GM10248 (cell line): ENCODE data around the gene ZBTB12.

Source experiments
- CTCF ChIA-PET: fragments of 300-600 bp; sonication (Branson Sonifier 250); formaldehyde crosslinking; extraction: SDS; loops from one replicate; lab custom pipeline; 2021; ENCODE audit warnings: antibody characterized with exemption; lab: Yijun Ruan, JAX
- POLR2A ChIA-PET: fragments of 350-650 bp; sonication (Branson Sonifier 250); formaldehyde crosslinking; extraction: SDS; loops from one replicate; lab custom pipeline; 2020; ENCODE audit warnings: antibody characterized with exemption; lab: Yijun Ruan, JAX
- DNase-seq: peaks from one replicate; pipeline ENCODE4 v3.0.0; 2012; ENCODE audit errors: extremely low spot score
- TF ChIP-seq, protein P1 (sequence below): IDR thresholded peaks from 2 replicates; pipeline ENCODE4 v1.5.1; 2012; ENCODE audit warnings: mild to moderate bottlenecking, low read depth; ENCODE audit errors: extremely low read depth, missing control alignments, control extremely low read depth

ZBTB12 gene

DNA sequence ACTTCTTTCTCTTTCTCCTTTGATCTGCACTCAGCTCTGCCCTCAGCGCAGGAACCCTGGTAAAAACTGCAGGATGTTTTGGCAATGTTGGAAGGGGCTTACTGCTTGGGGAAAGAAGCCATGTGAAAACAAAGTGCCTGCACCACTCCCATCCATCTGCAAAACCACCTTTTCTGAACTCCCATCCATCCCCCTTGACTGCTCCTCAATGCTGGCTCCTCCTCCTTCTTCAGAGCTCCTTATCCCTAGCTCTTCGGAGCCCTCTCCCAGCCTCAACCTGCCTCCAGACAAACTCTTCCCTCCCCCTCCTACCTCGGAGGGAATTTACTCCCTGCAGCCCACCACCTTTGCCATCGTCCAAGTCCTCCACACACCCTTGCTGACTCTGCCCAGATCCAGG lies 4.2 kb upstream of the ZBTB12 start:
- ChIA-PET CTCF (interaction anchor here (0.9 to 1.1 kb wide), 2 partner anchors 10 to 12 kb away, joined by 3 to 4 read pairs; no protein-coding TSS in a partner anchor), POLR2A (no interaction called here)
- DNase-seq = no peak
- TF ChIP-seq, protein P1, sequence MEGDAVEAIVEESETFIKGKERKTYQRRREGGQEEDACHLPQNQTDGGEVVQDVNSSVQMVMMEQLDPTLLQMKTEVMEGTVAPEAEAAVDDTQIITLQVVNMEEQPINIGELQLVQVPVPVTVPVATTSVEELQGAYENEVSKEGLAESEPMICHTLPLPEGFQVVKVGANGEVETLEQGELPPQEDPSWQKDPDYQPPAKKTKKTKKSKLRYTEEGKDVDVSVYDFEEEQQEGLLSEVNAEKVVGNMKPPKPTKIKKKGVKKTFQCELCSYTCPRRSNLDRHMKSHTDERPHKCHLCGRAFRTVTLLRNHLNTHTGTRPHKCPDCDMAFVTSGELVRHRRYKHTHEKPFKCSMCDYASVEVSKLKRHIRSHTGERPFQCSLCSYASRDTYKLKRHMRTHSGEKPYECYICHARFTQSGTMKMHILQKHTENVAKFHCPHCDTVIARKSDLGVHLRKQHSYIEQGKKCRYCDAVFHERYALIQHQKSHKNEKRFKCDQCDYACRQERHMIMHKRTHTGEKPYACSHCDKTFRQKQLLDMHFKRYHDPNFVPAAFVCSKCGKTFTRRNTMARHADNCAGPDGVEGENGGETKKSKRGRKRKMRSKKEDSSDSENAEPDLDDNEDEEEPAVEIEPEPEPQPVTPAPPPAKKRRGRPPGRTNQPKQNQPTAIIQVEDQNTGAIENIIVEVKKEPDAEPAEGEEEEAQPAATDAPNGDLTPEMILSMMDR = no peak

DNA sequence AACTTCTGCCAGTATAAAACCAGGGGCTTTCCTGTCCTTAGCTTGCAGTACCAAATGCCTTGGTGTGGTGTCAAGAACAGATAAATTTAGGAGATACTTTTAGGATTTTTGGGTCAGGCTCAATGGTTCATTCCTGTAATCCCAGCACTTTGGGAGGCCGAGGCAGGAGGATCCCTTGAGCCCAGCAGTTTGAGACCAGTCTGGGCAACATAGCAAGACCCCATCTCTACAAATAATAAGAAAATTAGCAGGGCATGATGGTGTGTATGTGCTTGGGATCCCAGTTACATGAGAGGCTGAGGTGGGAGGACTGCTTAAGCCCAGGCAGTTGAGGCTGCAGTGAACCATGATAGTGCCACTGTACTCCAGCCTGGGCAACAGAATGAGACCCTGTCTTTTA lies 3.2 kb upstream of the ZBTB12 start:
- TF ChIP-seq, protein P1 = no peak
- CTCF ChIA-PET = interaction anchor here (1.1 kb wide), 1 partner anchor 13 kb away, joined by 3 read pairs; no protein-coding TSS in a partner anchor
- POLR2A ChIA-PET = no interaction called here
- no peak for DNase-seq

DNA sequence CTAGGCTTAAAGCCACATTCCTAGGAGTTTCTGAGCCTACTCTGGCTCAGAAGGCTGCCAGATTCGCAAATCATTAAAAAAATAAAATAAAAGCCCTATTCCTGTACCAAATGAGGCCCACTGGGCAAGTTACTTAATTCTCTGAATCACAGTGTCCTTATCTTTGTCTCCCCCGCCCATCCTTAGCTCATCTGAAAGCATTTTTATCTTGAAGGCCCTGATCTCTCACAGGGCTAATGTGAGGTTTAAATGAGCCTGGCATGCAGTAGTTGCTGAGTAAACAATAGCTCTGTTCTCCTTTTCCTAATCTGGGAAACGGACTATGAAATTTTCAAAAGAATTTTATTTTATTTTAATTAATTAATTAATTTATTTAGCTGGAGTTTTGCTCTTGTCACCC lies 2.1 kb upstream of the ZBTB12 start:
- CTCF ChIA-PET = no interaction called here
- TF ChIP-seq, protein P1 = no peak
- no peak for DNase-seq
- POLR2A ChIA-PET = no interaction called here

DNA sequence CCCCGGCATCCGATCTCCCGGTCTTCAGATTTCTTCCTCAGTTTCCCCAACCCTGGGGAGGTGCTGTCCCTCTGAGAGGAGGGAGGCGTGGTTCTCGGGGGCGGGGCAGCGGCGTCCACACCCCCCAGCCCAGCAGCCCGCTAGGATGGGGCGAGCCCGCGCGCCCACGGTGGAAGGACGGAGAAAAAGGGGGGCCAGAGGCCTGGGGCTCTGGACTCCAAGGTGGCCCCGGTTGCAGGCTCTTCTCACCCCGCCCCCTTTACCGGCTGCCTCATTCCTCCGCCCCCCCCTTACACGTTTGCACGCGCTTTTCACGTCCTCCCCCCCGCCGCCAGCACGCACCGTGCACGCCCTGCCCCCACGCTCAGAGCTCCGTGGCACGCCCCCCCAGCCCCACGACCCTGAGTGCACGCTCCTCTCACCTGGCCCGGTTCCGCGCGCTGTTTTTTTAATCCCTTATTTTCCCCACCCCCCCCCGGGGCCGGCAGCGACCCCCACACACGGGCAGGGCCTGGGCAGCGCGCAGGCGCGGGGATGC lies 402 bp downstream of the ZBTB12 start:
- CTCF ChIA-PET = interaction anchor here (1.4 kb wide), 1 partner anchor 18 kb away, joined by 3 read pairs; no protein-coding TSS in a partner anchor

DNA sequence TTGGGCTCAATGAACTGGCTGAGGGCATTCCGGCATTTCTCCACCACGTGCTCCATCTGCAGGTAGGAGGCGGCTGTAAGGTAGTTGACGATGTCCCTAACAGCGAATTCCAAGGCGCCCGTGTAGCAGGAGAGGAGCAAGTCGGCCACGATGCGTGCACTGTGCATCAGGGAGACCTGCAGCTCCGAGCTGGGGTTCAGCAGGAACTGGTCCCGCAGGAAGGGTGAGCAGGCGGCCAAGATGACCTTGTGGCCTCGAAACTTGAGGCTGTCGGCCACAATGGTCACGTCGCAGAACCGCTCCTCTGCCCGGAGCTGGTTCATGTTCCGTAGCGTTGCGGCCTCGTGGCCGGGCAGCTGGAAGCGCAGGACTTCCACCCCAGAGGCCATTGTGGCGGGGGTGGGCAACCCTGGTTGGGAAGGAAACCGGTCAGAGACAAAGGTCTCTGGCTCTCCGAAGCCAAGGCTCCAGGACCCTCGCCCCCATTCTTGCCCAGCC lies 920 bp downstream of the ZBTB12 start:
- DNase-seq = no peak
- TF ChIP-seq, protein P1 = no peak
- POLR2A ChIA-PET = no interaction called here
- CTCF ChIA-PET = no interaction called here

More for the DNA sequence above, 402 bp downstream of the ZBTB12 start:
- DNase-seq = peak; percentile 77
- POLR2A ChIA-PET = no interaction called here
- TF ChIP-seq, protein P1 = no peak

DNA sequence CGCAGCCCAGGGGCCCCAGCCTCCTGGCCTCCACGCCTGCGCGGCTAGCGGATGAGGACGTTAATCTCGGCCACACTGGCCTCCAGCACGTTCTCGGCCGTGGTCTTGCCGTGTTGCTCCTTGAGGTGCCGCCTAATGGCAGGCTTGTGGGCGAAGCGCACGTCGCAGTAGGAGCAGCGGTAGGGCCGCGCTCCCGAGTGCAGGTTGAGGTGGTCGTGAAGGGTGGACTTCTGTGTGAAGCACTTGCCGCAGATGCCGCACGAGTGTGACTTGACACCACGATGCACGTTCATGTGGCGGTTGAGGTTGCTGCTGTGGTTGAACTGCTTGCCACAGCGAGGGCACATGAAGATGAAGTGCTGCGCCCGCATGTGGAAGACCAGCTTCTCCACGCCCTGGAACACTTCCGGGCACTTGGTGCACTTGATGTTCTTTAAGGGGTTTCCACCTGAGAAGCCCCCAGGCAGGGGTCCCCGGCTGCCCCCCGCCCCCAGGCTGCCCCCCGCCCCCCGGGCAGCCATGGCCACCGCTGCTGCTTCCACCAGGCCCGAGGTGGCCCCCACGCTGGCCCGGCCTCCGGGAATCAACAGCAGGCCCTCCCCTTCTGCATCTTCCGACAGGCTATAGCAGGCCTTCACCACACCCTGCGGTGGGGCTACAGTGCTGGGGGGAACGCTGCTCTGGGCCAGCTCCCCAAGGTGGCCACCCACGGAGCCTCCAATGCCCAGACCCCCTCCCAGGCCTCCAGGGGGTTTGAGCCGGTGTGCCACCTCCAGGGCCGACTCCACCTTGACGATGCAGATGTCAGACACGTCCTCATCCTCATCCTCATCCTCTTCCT lies 1.8 kb downstream of the ZBTB12 start:
- TF ChIP-seq, protein P1 = no peak
- CTCF ChIA-PET = no interaction called here
- no peak for DNase-seq
- POLR2A ChIA-PET = interaction anchor here (0.6 kb wide), 1 partner anchor 18 kb away, joined by 8 read pairs; no protein-coding TSS in a partner anchor
